Fibroblast of skin of scalp (primary cell): Measurements from ENCODE around the gene CLEC18C.
"Not testable (repeated sequence)": the region's sequence is repeated elsewhere in the genome, so short reads cannot be mapped to it uniquely, and the experiment has no call there.

Experiments
- DNase-seq: peaks from one replicate; pipeline ENCODE4 v3.0.0-alpha.2; 2013

CLEC18C gene

GRCh38 chr16:70218586-70218985 lies 45.0 kb downstream of the CLEC18C start:
- DNase-seq = not testable (repeated sequence)

DNA sequence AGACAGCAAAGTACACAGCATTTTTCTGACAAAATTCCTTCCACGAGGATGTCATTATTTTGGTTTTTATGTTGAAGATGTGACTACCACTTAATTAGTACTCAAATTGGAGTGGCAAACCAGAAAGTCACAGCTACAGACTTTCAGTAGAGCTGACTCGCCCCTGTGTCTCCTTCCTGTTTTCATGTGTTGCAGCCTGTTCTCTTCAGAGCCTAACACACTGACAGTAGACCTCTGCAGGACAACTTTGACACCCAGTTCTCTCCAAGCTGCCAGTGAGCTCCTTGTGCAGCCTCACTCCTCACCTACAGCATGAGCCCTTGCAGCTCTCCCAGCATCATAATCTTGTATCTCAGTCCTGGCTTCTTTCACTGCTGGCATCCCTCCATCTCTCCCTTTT lies 49.0 kb downstream of the CLEC18C start:
- not testable (repeated sequence) for DNase-seq

DNA sequence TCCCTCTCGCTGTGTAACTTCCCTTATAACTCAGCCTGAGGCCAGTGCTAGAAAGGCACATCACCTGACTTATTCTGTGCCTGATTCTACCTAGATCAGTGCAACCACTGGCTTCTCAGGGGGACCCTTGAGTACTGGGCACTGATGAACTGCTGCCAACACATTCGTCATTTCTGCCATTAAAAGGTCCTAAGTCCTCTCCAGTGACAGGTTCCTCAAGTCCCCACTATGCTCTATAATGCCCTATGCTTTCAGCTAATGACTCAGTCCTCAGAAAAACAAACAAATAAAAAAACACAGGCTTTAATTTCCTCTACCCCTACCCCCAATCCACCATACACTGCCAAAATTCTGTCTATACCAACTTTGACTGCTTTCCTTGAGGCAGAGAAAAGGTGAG lies 49.6 kb downstream of the CLEC18C start:
- DNase-seq = not testable (repeated sequence)

GRCh38 chr16:70223971-70224513 lies 50.5 kb downstream of the CLEC18C start:
- DNase-seq = not testable (repeated sequence)

DNA sequence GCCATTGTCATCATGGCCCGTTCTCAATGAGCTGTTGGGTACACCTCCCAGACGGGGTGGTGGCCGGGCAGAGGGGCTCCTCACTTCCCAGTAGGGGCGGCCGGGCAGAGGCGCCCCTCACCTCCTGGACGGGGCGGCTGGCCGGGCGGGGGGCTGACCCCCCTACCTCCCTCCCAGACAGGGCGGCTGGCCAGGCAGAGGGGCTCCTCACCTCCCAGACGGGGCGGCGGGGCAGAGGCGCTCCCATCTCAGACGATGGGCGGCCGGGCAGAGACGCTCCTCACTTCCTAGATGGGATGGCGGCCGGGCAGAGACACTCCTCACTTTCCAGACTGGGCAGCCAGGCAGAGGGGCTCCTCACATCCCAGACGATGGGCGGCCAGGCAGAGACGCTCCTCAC lies 51.1 kb downstream of the CLEC18C start:
- DNase-seq = not testable (repeated sequence)

- not testable (repeated sequence) for DNase-seq
These were observed 51.8 kb downstream of the CLEC18C start for GRCh38 chr16:70225430-70225829.

DNA sequence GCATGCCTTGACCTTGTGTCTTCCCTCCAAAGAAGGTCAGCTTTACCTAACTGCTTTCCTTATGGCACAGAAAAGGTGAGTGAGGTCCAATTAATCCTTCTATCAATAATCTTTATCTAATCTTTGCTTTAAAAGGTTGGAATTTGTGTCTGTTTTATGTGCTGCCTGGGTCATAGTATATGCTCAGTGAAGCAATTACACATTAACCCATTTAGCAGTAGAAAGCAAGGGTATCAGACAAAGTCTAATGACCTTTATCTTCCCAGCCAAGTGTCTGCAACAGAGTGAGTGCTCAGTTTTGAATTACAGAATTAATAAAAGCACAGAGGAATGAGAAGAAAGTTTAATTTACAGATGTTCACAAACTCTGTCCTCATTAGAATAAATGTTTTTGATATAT lies 52.4 kb downstream of the CLEC18C start:
- DNase-seq = not testable (repeated sequence)

GRCh38 chr16:70231831-70232230 lies 58.2 kb downstream of the CLEC18C start:
- not testable (repeated sequence) for DNase-seq
